Measurements from ENCODE around the gene RRM2. TPM values are rescaled to one million over a fixed set of nuclear protein-coding genes. Genes with fewer than 3 reads are reported as not detected.

Gene RRM2
- total RNA-seq, 1 experiment from 2014 or later, result 163 TPM

DNA sequence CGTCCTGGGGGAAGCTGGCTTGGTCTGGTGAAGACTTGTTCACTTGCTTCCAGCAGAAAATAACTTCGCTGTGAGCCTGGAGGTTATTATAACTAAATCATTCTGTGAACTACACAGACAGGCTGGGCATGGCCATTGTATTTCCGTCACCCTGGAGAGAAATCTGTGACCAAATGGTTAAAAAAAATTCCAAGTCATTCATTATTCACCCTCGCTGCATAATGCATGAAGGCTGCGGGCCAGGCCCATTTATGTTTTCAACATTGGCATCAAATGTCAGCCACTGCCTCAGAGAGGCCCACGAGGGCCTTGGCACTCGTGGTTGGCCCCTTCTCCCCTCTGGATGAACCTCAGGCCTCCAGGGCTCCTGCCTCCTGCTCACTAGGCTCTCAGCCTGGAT lies 57.7 kb downstream of the RRM2 start:
- no peak overlapping the region for H3K56ac ChIP-seq (ENCODE audit: insufficient read length, low read depth, low read length)
- no peaks in the 10 kb centered on the region for H4K20me1 ChIP-seq (ENCODE audit: control insufficient read depth, insufficient read depth, insufficient read length)
- H3K4ac ChIP-seq (ENCODE audit: low read depth, low read length), result no peak overlapping the region
- no peaks in the 10 kb centered on the region for H3K79me2 ChIP-seq (ENCODE audit: insufficient read depth, low read length)
- no peak overlapping the region for H2BK12ac ChIP-seq (ENCODE audit: insufficient read length, low read depth, low read length)
- DNase-seq, result no peak
- no peak overlapping the region for H3K4me2 ChIP-seq (ENCODE audit: insufficient read depth, insufficient read length, low read length)
- no peak for TF ChIP-seq CTCF (conservative IDR thresholded peaks at IDR 0.05)
- peaks cover 0 to 2% of the 10 kb centered on the region in 2 experiments; a peak in 1 of 4 replicates for H3K4me1 Mint-ChIP-seq
- no peak overlapping the region for H3K14ac ChIP-seq (ENCODE audit: insufficient read depth, low read length)
- no peak overlapping the region for H4K8ac ChIP-seq (replicated peaks; ENCODE audit: insufficient read length, low read depth, low read length)
- no peak overlapping the region for H2AFZ ChIP-seq (ENCODE audit: low read length)
- peaks cover 0 to 6% (median 3%) of the 10 kb centered on the region in 3 experiments; a peak in 3 of 7 replicates for H3K36me3 Mint-ChIP-seq (ENCODE audit: insufficient read depth in 1 of 3, low read depth in 3 of 3)
- no peak overlapping the region for H2BK20ac ChIP-seq (ENCODE audit: low read depth, low read length, poor library complexity, severe bottlenecking)
- no peak overlapping the region for H2BK5ac ChIP-seq (ENCODE audit: insufficient read length, low read length)
- no peak overlapping the region; a peak in 1 of 7 replicates for H3K27ac Mint-ChIP-seq
- no peaks in the 10 kb centered on the region for H3K9me3 ChIP-seq (ENCODE audit: control insufficient read depth, low read depth, low read length)
- no peak overlapping the region for H2BK15ac ChIP-seq (ENCODE audit: low read depth, low read length)
- no peak overlapping the region for H3K9ac ChIP-seq (ENCODE audit: extremely low read depth, insufficient read length, low read length)
- no peaks in the 10 kb centered on the region for H3K79me1 ChIP-seq (ENCODE audit: insufficient read depth, low read depth, low read length, poor library complexity, severe bottlenecking)
- H3K4me3 Mint-ChIP-seq, result no peak overlapping the region
- H3K9me3 Mint-ChIP-seq, result peaks cover 0 to 2% of the 10 kb centered on the region in 2 experiments; a peak in 1 of 5 replicates
- no peaks in the 10 kb centered on the region for H3K27me3 ChIP-seq (ENCODE audit: insufficient read depth, low read length)
- H3K23me2 ChIP-seq (ENCODE audit: insufficient read length, low read depth, low read length, poor library complexity, severe bottlenecking), result no peaks in the 10 kb centered on the region
- no peak overlapping the region for H2BK120ac ChIP-seq (ENCODE audit: low read depth, low read length, poor library complexity, severe bottlenecking)
- WGBS (ENCODE audit: extremely low coverage, insufficient read length, low lambda C conversion rate), result no CpG with 5 or more reads among the region's 7 CpGs
- no peak overlapping the region for H2AK5ac ChIP-seq (ENCODE audit: insufficient read length, low read length)
- no peaks in the 10 kb centered on the region for H3K4me1 ChIP-seq (ENCODE audit: insufficient read depth, low read length)
- no peaks in the 10 kb centered on the region for H3K27me3 Mint-ChIP-seq (ENCODE audit: low read depth)
- H4K5ac ChIP-seq (ENCODE audit: insufficient read length, low read depth, low read length), result no peak overlapping the region
- H4K91ac ChIP-seq (ENCODE audit: insufficient read length, low read depth, low read length), result no peak overlapping the region
- no peak overlapping the region for H3T11ph ChIP-seq (ENCODE audit: low read length)
- no peak overlapping the region for H3K27ac ChIP-seq (ENCODE audit: insufficient read length, low read depth, low read length)
- no peak overlapping the region for H3K23ac ChIP-seq (ENCODE audit: insufficient read length, low read depth, low read length)
- H3K18ac ChIP-seq (ENCODE audit: insufficient read length, low read depth, low read length), result no peak overlapping the region

Other genes with a start within 250 kb of the RRM2 start
- gene GRHL1, start 171.0 kb upstream of the RRM2 start, total RNA-seq (2021), result 2.5 and 2.8 TPM in 2 replicates
- 15.5 and 18.1 TPM in 2 replicates for gene KLF11, start 79.2 kb upstream of the RRM2 start, total RNA-seq (2021)
- 0.07 and 0.35 TPM in 2 replicates for gene CYS1, start 42.3 kb upstream of the RRM2 start, total RNA-seq (2021)
- 4.7 and 5.9 TPM in 2 replicates for gene HPCAL1, start 180.2 kb downstream of the RRM2 start, total RNA-seq (2021)